ENCODE data around the gene FAM163B. TPM values are rescaled to one million over a fixed set of nuclear protein-coding genes. Genes with fewer than 3 reads are reported as not detected.

The FAM163B gene
- total and polyA plus RNA-seq, 10 donors = 0.11 to 1.0 (median 0.52) TPM; not detected in 7

GRCh38 chr9:133655701-133656100, 46.5 kb upstream of the FAM163B start:
- DNase-seq = no peak
- Histone ChIP-seq H3K4me1 (peaks cover 0 to 16% (median 6%) of the 10 kb centered on the region in 6 donors), H3K27ac (no peak overlapping the region), H3K9me3 (no peaks in the 10 kb centered on the region), H3K27me3 (replicated peaks in 1 of 7) (peaks cover 0 to 97% (median 40%) of the 10 kb centered on the region in 7 donors), H3K36me3 (no peaks in the 10 kb centered on the region), H3K4me3 (no peak overlapping the region)
- intact Hi-C loops (cut with DNase I; ENCODE audit: low total_unique reads) = no loop called here
- no peak for TF ChIP-seq POLR2AphosphoS5 (IDR thresholded peaks at IDR 0.05)
- TF ChIP-seq POLR2A (IDR thresholded peaks at IDR 0.05) = no peak
- no peak for TF ChIP-seq CTCF (IDR thresholded peaks at IDR 0.05 in 8 of 11, conservative IDR thresholded peaks at IDR 0.05 in 3 of 11)
- WGBS, 5 donors = 66 to 73% (median 68%) methylated on average over 8 to 14 of the region's 14 CpGs

- peaks cover 0 to 16% (median 6%) of the 10 kb centered on the region in 6 donors for H3K4me1 ChIP-seq
- H3K4me3 ChIP-seq = no peak overlapping the region
- H3K27me3 ChIP-seq (replicated peaks in 1 of 7) = peaks cover 0 to 96% (median 36%) of the 10 kb centered on the region in 7 donors
- WGBS, 5 donors = 55 to 65% (median 63%) methylated on average over 26 to 38 of the region's 38 CpGs
- no peak for DNase-seq
- TF ChIP-seq POLR2AphosphoS5 (IDR thresholded peaks at IDR 0.05) (no peak), CTCF (IDR thresholded peaks at IDR 0.05 in 8 of 11, conservative IDR thresholded peaks at IDR 0.05 in 3 of 11) (no peak), POLR2A (IDR thresholded peaks at IDR 0.05) (no peak)
- H3K27ac ChIP-seq = no peak overlapping the region
- H3K36me3 ChIP-seq = no peaks in the 10 kb centered on the region
- intact Hi-C loops (cut with DNase I; ENCODE audit: low total_unique reads) = no loop called here
- H3K9me3 ChIP-seq = no peaks in the 10 kb centered on the region
Observed at GRCh38 chr9:133654736-133655657, 45.8 kb upstream of the FAM163B start.

- Histone ChIP-seq H3K36me3 (no peaks in the 10 kb centered on the region), H3K9me3 (no peaks in the 10 kb centered on the region), H3K4me1 (peaks cover 0 to 5% (median 2%) of the 10 kb centered on the region in 6 donors), H3K4me3 (no peak overlapping the region), H3K27ac (no peak overlapping the region), H3K27me3 (replicated peaks in 1 of 7) (peaks cover 0 to 96% (median 34%) of the 10 kb centered on the region in 7 donors)
- no peak for TF ChIP-seq CTCF (IDR thresholded peaks at IDR 0.05 in 8 of 11, conservative IDR thresholded peaks at IDR 0.05 in 3 of 11)
- no peak for TF ChIP-seq POLR2A (IDR thresholded peaks at IDR 0.05)
- no peak for TF ChIP-seq POLR2AphosphoS5 (IDR thresholded peaks at IDR 0.05)
- WGBS, 5 donors = 77 to 89% (median 78%) methylated on average over 9 of the region's 9 CpGs
- no peak for DNase-seq
- intact Hi-C loops (cut with DNase I; ENCODE audit: low total_unique reads) = no loop called here
Observed at GRCh38 chr9:133653638-133654037, 44.4 kb upstream of the FAM163B start.

GRCh38 chr9:133650026-133650425, 40.8 kb upstream of the FAM163B start:
- Histone ChIP-seq H3K4me3 (no peak overlapping the region), H3K4me1 (no peaks in the 10 kb centered on the region), H3K9me3 (no peaks in the 10 kb centered on the region), H3K36me3 (no peaks in the 10 kb centered on the region), H3K27ac (no peak overlapping the region), H3K27me3 (replicated peaks in 1 of 7) (peaks cover 0 to 84% (median 15%) of the 10 kb centered on the region in 7 donors)
- TF ChIP-seq POLR2A (IDR thresholded peaks at IDR 0.05) (no peak), CTCF (IDR thresholded peaks at IDR 0.05 in 8 of 11, conservative IDR thresholded peaks at IDR 0.05 in 3 of 11) (no peak), POLR2AphosphoS5 (IDR thresholded peaks at IDR 0.05) (no peak)
- 85 to 90% (median 88%) methylated on average over 11 to 12 of the region's 12 CpGs for WGBS, 5 donors
- intact Hi-C loops (cut with DNase I; ENCODE audit: low total_unique reads) = no loop called here
- DNase-seq = no peak
